K562 (cell line): Measurements from ENCODE around the gene TMX3.

ENCODE experiments used
- NR2C1 ChIP-seq, 2 experiments: fragments of 450-650 bp; IDR thresholded peaks; 2 replicates each; pipeline ENCODE4 v1.6.1; 2017; ENCODE audit warnings: mild to moderate bottlenecking in 2 of 2, antibody characterized with exemption in 1 of 2, inconsistent platforms in 1 of 2, missing compliant biosample characterization in 1 of 2, missing genetic modification characterization in 1 of 2
- TF ChIP-seq, protein P1 (sequence below), 2 experiments: fragments of 450-650 bp in 1 of 2; sonication (generic) in 1 of 2; formaldehyde crosslinking in 1 of 2; IDR thresholded peaks in 1 of 2; conservative IDR thresholded peaks in 1 of 2; 2 replicates each; pipeline versions ENCODE4 v1.6.1 to v1.8.1; 2016 to 2023; ENCODE audit warnings: mild to moderate bottlenecking in 2 of 2, moderate library complexity in 2 of 2, inconsistent platforms in 1 of 2, missing genetic modification reagents in 1 of 2
- TF ChIP-seq, protein P2 (sequence below): sonication (generic); formaldehyde crosslinking; IDR thresholded peaks from 2 replicates; pipeline ENCODE4 v1.9.0; 2022; ENCODE audit warnings: mild to moderate bottlenecking, missing genetic modification reagents
- TF ChIP-seq, protein P3 (sequence below): fragments of 250-450 bp; sonication (Bioruptor Pico); IDR thresholded peaks from 2 replicates; pipeline ENCODE4 v1.4.0; 2020; ENCODE audit warnings: mild to moderate bottlenecking

DNA sequence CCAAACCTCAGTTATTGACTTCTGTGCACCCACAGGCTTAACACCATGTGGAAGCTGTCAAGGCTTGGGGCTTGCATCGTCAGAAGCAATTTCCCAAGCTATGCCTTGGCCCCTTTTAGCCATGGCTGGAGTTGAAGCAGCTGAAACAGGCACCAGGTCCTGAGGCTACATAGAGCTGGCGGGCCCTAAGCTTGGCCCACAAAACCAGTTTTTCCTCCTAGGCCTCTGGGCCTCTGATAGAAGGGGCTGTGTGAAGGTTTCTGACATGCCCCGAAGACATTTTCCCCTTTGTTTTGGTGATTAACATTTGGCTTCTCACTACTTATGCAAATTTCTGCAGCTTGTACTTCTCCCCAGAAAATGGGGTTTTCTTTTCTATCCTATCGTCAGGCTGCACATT is 9.1 kb upstream of the TMX3 start:
- TF ChIP-seq, protein P1, sequence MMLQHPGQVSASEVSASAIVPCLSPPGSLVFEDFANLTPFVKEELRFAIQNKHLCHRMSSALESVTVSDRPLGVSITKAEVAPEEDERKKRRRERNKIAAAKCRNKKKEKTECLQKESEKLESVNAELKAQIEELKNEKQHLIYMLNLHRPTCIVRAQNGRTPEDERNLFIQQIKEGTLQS (IDR thresholded peaks at IDR 0.05): no peak
- TF ChIP-seq, protein P1 (CRISPR knock-in tag; conservative IDR thresholded peaks at IDR 0.05): no peak
- TF ChIP-seq, protein P2, sequence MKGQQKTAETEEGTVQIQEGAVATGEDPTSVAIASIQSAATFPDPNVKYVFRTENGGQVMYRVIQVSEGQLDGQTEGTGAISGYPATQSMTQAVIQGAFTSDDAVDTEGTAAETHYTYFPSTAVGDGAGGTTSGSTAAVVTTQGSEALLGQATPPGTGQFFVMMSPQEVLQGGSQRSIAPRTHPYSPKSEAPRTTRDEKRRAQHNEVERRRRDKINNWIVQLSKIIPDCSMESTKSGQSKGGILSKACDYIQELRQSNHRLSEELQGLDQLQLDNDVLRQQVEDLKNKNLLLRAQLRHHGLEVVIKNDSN (CRISPR knock-in tag): no peak
- no peak for TF ChIP-seq NR2C1 (IDR thresholded peaks at IDR 0.05)
- TF ChIP-seq NR2C1 (tag; IDR thresholded peaks at IDR 0.05): no peak
- TF ChIP-seq, protein P3, sequence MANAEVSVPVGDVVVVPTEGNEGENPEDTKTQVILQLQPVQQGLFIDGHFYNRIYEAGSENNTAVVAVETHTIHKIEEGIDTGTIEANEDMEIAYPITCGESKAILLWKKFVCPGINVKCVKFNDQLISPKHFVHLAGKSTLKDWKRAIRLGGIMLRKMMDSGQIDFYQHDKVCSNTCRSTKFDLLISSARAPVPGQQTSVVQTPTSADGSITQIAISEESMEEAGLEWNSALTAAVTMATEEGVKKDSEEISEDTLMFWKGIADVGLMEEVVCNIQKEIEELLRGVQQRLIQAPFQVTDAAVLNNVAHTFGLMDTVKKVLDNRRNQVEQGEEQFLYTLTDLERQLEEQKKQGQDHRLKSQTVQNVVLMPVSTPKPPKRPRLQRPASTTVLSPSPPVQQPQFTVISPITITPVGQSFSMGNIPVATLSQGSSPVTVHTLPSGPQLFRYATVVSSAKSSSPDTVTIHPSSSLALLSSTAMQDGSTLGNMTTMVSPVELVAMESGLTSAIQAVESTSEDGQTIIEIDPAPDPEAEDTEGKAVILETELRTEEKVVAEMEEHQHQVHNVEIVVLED (CRISPR knock-in tag): no peak
